ENCODE results near the gene AGO3. TPM values are rescaled to one million over a fixed set of nuclear protein-coding genes. Genes with fewer than 3 reads are reported as not detected.

The AGO3 gene
- total and polyA plus RNA-seq, 2 of the 13 experiments (the other 11 are each of a cell fraction or from before 2014, with no cell fraction given): 21.2 to 27.1 TPM

DNA sequence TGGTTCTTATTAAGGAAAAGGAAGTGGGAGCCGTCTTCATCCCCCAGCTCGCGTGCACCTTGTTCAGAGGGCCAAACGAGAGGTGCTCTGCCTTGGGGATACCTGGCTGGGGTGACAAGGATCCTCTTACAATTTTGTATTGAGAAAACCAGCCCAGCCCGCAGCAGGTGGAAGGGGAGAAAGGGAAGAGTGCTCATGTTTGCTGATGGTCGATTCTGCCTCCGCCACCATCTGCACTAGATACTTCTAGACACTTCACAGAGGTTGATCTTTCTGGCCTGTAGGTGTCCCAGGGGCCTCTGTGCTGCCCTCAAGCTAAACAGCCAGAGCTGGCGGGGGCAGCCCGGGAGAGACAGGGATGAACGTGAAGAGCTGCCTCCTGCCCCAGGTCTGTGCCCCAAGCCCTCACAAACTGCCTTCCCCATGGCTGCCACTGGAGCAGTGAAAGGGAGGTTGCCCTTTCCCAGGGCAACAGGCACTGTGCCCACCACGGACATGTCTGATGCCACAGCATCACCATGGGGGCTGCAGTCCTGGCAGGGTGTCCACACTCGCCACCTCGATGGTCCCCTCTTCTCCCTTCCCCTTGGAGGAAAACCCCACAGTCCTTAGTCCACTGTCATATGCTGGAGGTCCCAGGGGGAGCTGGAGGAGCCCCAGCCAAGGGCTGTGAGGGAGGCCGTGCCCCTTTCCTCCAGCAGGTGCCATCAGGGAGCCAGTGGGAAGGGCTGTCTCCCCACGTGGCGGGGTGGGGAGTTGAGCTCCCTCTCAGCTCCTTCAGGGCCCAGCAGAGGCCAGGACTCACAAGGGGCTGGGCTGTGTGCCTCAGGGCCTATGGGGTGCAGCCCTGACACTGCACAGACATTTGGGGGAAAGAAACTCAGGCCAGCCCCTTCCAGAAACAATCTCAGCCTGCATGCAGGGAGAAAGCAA is 165.9 kb downstream of the AGO3 start (continued):
- TF ChIP-seq, protein P1, sequence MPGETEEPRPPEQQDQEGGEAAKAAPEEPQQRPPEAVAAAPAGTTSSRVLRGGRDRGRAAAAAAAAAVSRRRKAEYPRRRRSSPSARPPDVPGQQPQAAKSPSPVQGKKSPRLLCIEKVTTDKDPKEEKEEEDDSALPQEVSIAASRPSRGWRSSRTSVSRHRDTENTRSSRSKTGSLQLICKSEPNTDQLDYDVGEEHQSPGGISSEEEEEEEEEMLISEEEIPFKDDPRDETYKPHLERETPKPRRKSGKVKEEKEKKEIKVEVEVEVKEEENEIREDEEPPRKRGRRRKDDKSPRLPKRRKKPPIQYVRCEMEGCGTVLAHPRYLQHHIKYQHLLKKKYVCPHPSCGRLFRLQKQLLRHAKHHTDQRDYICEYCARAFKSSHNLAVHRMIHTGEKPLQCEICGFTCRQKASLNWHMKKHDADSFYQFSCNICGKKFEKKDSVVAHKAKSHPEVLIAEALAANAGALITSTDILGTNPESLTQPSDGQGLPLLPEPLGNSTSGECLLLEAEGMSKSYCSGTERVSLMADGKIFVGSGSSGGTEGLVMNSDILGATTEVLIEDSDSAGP (CRISPR knock-in tag; IDR thresholded peaks at IDR 0.05; ENCODE audit: borderline replicate concordance): 0 out of 2 replicates have a peak, but pooled peaks have one; percentile 14
- TF ChIP-seq, protein P2, sequence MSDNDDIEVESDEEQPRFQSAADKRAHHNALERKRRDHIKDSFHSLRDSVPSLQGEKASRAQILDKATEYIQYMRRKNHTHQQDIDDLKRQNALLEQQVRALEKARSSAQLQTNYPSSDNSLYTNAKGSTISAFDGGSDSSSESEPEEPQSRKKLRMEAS (IDR thresholded peaks at IDR 0.05): peak; percentile 39; the same call in 1 of the 2 replicates
- TF ChIP-seq MYC (CRISPR knock-in tag; IDR thresholded peaks at IDR 0.05; ENCODE audit: borderline replicate concordance) (peak; percentile 44; the same call in 1 of the 2 replicates), HOXD1 (CRISPR knock-in tag; IDR thresholded peaks at IDR 0.05) (no peak), STAG1 (CRISPR knock-in tag; IDR thresholded peaks at IDR 0.05) (peak; percentile 38), AGO2 (optimal IDR thresholded peaks at IDR 0.05; ENCODE audit: low read depth, low read length) (peak; percentile 60), XRCC5 (optimal IDR thresholded peaks at IDR 0.05; ENCODE audit: low read length) (no peak)
- TF ChIP-seq, protein P3, sequence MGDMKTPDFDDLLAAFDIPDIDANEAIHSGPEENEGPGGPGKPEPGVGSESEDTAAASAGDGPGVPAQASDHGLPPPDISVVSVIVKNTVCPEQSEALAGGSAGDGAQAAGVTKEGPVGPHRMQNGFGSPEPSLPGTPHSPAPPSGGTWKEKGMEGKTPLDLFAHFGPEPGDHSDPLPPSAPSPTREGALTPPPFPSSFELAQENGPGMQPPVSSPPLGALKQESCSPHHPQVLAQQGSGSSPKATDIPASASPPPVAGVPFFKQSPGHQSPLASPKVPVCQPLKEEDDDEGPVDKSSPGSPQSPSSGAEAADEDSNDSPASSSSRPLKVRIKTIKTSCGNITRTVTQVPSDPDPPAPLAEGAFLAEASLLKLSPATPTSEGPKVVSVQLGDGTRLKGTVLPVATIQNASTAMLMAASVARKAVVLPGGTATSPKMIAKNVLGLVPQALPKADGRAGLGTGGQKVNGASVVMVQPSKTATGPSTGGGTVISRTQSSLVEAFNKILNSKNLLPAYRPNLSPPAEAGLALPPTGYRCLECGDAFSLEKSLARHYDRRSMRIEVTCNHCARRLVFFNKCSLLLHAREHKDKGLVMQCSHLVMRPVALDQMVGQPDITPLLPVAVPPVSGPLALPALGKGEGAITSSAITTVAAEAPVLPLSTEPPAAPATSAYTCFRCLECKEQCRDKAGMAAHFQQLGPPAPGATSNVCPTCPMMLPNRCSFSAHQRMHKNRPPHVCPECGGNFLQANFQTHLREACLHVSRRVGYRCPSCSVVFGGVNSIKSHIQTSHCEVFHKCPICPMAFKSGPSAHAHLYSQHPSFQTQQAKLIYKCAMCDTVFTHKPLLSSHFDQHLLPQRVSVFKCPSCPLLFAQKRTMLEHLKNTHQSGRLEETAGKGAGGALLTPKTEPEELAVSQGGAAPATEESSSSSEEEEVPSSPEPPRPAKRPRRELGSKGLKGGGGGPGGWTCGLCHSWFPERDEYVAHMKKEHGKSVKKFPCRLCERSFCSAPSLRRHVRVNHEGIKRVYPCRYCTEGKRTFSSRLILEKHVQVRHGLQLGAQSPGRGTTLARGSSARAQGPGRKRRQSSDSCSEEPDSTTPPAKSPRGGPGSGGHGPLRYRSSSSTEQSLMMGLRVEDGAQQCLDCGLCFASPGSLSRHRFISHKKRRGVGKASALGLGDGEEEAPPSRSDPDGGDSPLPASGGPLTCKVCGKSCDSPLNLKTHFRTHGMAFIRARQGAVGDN (CRISPR knock-in tag; IDR thresholded peaks at IDR 0.05): peak; percentile 56
- TF ChIP-seq, protein P4, sequence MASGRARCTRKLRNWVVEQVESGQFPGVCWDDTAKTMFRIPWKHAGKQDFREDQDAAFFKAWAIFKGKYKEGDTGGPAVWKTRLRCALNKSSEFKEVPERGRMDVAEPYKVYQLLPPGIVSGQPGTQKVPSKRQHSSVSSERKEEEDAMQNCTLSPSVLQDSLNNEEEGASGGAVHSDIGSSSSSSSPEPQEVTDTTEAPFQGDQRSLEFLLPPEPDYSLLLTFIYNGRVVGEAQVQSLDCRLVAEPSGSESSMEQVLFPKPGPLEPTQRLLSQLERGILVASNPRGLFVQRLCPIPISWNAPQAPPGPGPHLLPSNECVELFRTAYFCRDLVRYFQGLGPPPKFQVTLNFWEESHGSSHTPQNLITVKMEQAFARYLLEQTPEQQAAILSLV (CRISPR knock-in tag; IDR thresholded peaks at IDR 0.05; ENCODE audit: borderline replicate concordance): no peak
- TF ChIP-seq, protein P5, sequence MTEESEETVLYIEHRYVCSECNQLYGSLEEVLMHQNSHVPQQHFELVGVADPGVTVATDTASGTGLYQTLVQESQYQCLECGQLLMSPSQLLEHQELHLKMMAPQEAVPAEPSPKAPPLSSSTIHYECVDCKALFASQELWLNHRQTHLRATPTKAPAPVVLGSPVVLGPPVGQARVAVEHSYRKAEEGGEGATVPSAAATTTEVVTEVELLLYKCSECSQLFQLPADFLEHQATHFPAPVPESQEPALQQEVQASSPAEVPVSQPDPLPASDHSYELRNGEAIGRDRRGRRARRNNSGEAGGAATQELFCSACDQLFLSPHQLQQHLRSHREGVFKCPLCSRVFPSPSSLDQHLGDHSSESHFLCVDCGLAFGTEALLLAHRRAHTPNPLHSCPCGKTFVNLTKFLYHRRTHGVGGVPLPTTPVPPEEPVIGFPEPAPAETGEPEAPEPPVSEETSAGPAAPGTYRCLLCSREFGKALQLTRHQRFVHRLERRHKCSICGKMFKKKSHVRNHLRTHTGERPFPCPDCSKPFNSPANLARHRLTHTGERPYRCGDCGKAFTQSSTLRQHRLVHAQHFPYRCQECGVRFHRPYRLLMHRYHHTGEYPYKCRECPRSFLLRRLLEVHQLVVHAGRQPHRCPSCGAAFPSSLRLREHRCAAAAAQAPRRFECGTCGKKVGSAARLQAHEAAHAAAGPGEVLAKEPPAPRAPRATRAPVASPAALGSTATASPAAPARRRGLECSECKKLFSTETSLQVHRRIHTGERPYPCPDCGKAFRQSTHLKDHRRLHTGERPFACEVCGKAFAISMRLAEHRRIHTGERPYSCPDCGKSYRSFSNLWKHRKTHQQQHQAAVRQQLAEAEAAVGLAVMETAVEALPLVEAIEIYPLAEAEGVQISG (CRISPR knock-in tag; IDR thresholded peaks at IDR 0.05): 0 out of 2 replicates have a peak, but pooled peaks have one; percentile 15
